ENCODE data around the gene TCHP.
A peak's percentile ranks its signal among the peaks of the same experiment; 100 is the strongest.
"Not testable (repeated sequence)": the region's sequence is repeated elsewhere in the genome, so short reads cannot be mapped to it uniquely, and the experiment has no call there.

The TCHP gene, protein sequence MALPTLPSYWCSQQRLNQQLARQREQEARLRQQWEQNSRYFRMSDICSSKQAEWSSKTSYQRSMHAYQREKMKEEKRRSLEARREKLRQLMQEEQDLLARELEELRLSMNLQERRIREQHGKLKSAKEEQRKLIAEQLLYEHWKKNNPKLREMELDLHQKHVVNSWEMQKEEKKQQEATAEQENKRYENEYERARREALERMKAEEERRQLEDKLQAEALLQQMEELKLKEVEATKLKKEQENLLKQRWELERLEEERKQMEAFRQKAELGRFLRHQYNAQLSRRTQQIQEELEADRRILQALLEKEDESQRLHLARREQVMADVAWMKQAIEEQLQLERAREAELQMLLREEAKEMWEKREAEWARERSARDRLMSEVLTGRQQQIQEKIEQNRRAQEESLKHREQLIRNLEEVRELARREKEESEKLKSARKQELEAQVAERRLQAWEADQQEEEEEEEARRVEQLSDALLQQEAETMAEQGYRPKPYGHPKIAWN

GRCh38 chr12:109899783-109900751 lies at the start of gene TCHP:
TCHP (plus strand) TSS chr12:109900274; CDS start chr12:109903027, 2,753 bp downstream.
- peak; percentile 80 for DNase-seq

GRCh38 chr12:109850518-109850917 lies 49.6 kb upstream of the TCHP start:
- not testable (repeated sequence) for DNase-seq

GRCh38 chr12:109855377-109855776 lies 44.7 kb upstream of the TCHP start:
- DNase-seq: no peak

- no peak for DNase-seq
Measured at GRCh38 chr12:109857715-109858114, 42.4 kb upstream of the TCHP start.

DNA sequence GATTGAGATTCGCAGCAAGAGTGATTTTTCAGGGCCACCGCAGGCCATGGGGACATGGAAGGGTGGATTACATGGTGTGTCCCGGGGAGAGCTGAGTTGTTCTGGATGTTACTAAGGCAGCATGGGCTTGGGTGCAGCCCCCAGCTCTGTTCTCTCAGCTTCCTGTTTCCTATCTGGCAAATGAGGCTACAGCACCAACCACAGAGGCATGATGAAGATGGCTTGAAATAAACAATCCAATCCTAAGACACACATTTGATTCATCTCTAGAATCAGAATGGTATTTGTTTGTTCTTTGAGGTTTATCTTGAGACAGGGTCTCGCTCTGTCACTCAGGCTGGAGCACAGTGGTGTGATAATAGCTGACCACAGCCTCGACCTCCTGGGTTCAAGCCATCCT lies 41.3 kb upstream of the TCHP start:
- no peak for DNase-seq

DNA sequence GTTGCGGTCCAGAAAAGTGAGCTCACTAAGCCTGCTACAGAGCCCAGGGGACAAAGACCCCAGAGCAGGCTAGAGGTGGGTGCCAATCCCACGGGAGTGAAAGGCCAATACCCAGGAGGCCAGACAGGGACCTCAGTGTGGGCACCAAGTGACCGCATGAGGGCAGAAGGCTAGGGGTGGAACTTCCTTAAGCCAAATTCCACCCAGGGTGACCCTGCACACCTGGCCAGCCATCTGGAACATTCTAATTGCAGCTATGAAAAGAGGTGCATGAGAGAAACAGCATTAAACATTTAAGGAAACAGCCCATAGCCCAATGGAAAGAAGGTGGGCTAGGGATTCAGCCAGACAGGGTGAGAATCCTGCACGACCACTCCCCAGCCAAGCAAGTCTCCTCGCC lies 39.1 kb upstream of the TCHP start:
- DNase-seq: no peak

DNA sequence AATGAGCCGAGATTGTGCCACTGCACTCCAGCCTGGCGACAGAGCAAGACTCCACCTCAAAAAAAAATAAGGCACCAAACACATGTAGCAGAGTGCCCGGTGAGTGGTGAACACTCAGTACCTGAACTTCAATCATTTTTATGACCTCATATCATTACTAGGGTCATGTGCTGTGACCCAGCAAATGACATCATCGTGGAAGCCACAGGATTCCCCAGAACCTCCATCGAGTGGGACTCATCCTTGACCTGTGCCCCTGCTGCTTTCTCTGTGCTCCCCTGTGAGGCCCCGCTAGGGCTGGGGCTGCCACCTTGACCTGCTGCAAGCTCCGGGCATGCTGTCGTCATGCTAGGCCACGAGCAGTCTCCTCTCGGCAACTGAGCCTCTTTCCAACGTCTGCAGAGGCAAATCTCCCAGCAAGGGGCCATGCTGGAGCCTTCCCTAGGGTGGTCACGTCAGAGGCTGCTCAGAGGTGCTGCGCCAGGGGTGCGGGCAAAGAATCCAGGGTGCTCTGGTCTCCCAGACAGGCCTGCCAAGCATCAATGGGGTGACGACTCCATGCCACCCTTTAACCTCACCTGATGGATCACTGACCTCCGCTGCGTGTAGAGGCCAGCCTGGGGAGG lies 38.3 kb upstream of the TCHP start:
- DNase-seq: no peak

DNA sequence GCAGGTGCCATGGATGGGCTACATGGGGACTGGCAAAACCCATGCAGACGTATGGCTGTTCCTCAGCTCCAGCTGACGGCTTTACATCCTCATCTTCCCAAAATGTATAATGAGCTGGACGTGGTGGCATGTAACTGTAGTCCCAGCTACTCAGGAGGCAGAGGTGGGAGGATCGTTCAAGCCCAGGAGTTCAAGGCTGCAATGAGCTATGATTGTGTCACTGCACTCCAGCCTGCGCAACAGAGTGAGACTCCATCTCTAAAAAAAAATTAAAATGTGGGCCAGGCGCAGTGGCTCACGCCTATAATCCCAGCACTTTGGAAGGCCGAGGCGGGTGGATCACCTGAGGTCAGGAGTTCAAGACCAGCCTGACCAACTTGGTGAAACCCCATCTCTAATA lies 37.6 kb upstream of the TCHP start:
- DNase-seq: not testable (repeated sequence)

DNA sequence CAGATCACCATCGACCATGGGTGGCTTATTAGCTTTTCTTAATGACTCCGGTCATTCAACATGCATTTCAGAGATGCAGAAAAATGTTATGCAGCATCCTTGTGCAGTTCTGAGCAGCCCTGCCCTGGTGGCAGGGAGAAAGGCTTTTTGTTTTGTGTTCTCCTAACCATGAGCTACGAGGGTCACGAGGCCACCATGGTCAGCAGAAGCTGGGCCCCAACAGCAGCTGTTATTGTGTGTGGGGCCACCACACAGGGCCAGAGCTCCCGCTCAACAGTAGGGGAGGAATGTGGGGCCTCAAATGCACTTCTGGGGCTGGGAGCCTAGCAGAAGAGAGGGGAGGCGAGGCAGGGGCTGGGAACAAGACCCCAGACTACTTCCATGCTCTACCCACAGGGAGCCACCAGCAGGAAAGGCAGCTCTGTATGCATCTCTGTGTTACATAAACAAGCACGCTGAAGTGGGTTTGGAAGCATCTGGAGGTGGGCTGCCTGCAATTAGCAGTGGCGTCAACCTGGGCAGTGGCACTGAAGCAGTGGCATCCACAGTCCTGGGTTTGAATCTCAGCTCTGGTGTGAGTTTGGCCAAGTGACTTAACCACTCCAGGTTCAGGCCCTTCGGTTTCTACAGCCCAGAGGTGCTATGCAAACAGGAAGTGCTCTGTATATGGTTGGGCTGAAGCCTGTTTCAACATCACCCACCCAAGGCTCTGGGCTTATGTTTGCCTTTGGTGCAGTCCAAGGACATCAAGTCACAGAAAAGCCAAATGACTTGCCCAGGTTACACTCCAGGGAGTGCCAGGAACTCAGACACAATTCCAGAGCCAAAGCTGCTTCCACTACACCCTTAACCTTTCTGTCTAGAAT lies 36.0 kb upstream of the TCHP start:
- no peak for DNase-seq

DNA sequence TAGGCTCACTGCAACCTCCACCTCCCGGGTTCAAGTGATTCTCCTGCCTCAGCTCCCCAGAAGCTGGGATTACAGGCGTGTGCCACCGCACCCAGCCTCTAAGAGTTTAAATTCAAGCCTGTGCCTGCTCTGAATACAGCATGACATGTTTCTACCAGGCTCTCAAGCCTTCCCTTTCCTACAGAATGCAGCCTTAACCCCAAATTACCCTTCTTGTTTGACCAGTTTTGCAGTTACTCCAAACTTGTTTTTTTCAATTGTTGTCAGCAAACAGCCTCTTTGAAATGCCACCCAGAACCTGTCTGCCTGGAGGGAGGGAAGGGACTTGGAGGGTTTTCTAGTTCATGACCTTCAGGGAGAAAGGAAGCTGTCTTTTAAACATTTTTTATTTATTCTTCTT lies 35.2 kb upstream of the TCHP start:
- no peak for DNase-seq

DNA sequence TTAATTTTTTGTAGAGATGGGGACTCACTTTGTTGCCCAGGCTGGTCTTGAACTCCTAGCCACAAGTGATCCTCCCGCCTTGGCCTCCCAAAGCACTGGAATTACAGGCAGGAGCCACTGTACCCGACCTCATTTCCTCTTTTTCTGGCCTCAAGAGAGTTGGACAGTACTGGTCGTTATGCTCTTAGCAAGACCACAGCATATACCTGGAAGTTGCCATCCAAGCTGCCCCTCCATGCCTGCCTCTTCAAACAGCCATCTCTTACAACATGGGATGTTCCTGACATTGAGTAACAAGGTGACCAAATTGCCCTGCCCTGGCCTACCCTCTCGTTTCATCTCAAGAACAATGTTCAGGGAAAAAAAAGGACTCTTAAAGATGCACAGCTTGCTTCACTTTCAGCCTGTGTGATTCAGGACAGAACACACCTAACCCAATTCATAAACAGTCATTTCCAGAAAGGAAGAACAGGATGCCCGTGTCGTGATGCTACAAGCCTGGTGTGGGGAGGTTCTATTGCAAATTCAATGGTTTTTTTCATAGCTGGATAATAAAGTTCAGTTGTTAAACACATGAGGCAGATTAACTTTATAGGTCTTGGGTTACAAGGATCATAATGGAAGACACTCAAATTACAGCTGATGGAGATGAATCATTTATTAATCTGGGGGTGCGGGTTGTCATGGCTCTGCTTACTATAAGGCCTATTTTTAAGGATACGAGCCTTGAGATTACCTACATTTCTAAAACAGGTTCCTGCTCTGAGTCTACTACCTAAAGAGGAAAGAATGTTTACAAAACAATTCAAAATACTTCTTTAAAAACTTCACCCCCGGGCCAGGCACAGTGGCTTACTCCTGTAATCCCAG lies 31.7 kb upstream of the TCHP start:
- no peak for DNase-seq

- DNase-seq: no peak
Measured at GRCh38 chr12:109870648-109871047, 29.4 kb upstream of the TCHP start.

DNA sequence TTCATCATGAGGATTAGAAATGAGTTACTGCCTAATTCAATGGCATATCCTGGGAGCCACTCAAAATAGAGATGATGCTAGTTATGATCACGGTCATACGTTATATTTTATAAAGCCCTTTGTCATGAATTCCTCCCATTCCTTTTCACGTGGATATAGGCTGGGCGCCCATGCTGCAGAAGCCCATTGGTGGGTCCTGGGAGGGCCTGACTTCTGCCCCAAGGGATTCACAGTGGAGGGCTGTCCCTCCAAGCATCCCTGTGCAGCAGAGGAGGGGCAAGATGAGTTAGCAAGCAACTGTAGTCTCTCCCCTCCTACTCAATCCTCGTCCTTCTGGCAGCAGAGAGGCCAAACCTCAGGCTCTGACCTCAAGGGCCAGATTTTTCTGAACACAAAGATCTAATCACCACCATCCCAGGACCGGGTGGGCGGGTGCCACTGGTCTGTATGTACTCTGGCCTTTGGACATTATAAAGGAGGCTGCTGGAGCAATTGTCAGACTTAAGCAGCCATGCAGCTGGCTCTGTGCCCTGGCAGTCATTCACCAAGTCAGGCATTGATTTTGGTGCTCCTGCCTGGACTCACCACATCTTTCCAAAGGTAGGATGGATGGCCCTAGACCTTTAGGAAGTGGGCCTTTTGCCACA lies 28.3 kb upstream of the TCHP start:
- DNase-seq: no peak

DNA sequence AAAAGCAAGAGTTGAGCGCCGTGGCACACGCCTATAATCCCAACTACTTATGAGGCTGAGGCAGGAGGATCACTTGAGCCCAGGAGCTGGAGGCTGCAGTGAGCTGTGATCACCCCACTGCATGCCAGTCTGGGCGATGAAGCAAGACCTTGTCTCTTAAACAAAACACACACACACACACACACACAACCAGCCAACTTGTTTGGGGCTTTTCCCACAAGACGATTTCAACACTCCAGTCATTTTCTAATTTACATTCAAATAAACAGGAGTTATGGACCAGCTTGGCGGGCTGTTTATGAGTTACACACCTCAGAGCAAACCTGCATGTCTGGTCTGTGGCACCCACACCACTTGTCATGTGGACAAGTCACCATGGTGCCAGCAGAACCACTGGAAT lies 26.4 kb upstream of the TCHP start:
- DNase-seq: no peak

DNA sequence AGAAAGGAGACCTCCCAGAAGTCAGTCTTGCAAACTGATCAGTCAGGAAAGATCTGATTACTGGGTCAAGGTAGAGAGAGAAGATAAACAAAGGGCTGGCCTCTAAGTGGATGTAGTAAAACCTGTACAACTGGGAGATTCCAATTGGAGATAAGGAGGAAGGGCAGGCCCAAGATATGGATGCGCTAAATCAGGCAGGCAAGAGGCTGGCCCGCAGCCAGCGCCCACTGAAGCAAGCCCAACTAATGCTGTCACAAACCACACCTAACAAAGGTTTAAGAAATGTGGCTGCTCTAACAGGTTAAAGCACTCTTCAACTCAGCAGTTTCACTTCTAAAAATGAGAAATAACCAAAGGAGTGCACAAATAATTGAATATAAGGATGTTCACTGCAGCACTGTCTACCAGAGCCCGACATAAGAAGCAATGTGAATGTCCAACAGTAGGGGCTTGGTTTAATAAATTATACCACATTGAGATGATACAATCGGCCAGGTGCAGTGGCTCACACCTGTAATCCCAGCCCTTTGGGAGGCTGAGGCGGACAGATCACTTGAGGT lies 24.4 kb upstream of the TCHP start:
- no peak for DNase-seq

GRCh38 chr12:109876406-109876805 lies 23.7 kb upstream of the TCHP start:
- no peak for DNase-seq

DNA sequence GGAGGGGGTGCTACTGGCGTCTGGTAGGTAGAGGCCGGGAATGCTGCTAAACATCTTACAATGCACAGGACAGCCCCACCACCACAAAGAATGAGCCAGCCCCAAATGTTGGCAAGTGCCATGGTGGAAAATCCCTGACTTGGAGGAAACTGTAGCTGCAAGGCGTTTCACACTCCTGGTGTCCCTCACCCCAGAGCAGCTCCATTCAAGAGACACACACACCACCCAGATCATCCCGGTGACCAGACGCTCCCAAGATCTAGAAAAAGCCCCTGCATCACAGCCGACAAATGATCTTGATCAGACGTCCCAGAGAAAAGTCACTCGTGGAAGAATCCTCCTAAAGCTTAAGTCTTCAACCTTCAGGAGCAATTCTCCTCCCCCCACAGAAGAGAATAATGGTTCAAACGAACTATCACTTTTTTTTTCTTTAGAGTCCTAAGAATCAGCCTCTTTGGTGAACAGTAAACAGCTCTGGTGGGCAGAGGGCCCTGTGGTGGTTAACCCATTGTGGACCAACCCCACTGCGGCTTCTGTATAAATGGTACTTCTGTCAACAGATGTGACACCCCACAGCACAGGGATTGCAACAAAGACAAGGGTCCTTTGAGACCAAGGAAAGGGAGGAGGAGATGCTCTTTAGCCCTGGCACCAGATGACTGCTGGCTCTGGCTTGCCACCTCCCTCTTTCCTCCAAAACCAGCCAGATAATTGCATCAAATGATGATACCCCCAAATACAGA lies 22.4 kb upstream of the TCHP start:
- no peak for DNase-seq

- no peak for DNase-seq
Measured at GRCh38 chr12:109878247-109878625, 21.8 kb upstream of the TCHP start.

GRCh38 chr12:109878749-109879148 lies 21.3 kb upstream of the TCHP start:
- DNase-seq: no peak
